ENCODE measurements around the gene ABLIM1.

Gene ABLIM1

DNA sequence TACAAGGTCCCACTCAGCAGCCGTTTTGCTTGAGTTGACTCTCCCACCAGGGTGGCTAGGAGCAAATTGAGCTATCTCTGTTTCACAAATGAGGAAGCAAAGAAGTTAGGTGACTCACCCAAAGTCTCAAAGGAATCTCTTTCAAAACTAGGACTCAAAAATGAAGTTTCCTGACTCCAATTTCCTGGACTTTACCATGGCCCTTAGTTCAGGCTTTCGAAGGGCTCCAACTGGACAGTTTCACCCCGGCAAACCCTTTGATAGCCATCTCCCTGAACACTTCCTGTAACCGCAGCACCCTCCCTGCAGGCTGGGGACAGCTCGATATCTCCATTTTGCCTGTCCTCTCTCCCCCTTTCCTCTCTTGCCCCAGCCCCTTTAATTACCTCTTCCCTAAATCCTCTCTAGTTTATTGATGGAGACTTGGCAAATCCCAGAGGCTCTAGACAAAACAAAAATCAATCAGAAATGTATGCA is 249.1 kb downstream of the ABLIM1 start:
- DNase-seq (ENCODE audit: low spot score): no peak

DNA sequence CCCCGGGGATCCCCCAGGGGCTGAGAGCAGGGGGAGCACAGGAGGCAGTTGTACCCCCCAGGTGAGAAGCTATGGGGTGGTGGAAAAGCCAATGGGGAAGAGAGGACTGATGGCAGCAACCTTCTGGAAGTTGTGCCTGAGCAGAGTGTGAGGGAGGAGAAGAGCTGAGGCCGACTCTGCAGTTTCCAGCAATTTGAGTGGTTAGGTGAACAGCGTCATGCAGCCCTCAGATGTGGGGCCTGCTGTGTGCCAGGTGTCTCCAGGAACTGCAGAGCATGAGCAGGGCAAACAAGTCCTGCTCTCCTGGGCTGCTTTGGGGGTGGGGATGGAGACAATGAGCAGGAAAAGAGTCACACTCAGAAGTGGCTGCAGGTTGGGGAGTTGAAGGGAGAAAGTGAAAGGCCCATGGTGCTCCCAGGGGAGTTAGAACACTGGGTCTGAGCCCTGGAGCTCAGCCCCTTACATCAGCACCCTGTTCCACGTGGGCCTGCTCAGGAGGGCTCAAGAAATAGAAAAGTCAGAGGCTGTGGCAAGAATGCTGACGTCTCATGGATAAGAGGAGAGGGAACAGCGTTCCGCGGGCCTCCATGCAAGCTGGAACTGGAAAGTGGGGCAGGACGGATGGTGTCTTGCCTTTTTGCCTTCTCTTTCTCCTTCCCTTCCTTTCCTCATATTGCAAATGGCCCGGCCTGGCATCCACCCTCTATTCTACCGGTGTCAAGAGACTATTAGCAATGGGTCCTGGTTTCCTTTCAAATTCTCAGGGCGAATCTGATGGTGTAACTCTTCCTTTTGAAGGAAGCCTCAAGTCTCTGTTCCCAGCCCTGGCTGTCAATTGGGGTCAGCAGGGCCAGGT is 249.7 kb downstream of the ABLIM1 start:
- DNase-seq (ENCODE audit: low spot score): no peak

DNA sequence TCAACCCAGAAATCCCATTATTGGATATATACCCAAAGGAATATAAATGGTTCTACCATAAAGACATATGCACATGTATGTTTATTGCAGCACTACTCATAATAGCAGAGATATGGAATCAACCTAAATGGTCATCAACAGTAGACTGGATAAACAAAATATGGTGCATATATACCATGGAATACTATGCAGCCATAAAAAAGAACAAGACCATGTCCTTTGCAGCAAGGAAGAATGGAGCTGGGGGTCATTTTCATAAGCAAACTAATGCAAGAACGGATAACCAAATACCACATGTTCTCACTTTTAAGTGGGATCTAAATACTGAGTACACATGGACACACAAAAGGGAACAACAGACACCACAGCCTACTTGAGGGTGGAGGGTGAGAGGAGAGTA is 251.6 kb downstream of the ABLIM1 start:
- DNase-seq (ENCODE audit: low spot score): no peak

DNA sequence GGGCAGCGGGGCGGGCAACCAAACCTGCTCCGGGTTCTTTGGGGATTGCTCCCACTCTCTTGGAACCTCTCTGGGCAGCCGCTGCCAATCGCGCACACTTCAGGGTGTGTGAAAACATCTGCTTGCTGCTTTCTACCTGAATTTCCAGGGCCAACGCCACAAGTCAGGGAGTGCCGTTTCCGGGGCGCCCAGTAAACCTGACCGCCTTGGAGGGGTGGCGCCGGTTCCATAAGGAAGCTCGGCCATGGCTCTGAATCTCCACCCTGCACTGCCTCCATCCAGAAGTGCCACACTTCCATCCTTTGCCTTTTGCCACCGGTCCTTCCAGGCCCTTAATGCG is 253.1 kb downstream of the ABLIM1 start:
- DNase-seq (ENCODE audit: low spot score): no peak

GRCh38 chr10:114404171-114405010 is 253.7 kb downstream of the ABLIM1 start, which contains the start of gene AFAP1L2:
Gene AFAP1L2 (minus strand): TSS chr10:114404502. CDS start chr10:114404455, 47 bp downstream.
- DNase-seq (ENCODE audit: low spot score): peak; percentile 74

DNA sequence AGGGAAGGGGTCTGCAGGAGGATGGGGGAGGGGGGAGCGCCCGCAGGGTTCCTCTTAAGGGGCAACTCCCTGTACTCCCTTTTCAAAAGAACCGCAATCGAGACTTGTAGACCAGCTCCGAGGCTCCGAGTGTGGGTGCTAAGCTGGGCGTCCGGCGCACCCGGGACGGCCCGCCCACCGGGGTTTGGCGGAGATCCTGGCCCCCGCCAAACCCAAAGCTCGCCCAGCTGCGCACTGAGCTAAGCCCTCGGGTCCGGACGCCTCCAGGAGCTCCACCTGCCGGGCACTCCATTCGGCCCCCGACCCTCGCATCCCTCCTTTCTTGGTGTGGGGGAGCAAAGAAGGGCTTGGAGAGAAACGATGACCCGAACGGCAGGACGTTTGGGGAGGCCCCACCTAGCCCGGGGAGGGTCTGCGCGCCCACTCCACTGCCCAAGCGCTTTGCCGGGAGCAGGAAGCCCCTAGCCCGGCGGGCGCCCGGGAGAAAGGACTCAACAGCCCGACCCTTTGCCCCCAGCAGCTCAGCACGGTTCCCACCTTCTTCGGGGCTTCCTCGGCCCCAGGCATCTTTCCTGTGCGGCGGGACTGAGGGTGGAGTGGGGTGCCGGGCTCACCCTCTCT is 254.4 kb downstream of the ABLIM1 start:
- no peak for DNase-seq (ENCODE audit: low spot score)

DNA sequence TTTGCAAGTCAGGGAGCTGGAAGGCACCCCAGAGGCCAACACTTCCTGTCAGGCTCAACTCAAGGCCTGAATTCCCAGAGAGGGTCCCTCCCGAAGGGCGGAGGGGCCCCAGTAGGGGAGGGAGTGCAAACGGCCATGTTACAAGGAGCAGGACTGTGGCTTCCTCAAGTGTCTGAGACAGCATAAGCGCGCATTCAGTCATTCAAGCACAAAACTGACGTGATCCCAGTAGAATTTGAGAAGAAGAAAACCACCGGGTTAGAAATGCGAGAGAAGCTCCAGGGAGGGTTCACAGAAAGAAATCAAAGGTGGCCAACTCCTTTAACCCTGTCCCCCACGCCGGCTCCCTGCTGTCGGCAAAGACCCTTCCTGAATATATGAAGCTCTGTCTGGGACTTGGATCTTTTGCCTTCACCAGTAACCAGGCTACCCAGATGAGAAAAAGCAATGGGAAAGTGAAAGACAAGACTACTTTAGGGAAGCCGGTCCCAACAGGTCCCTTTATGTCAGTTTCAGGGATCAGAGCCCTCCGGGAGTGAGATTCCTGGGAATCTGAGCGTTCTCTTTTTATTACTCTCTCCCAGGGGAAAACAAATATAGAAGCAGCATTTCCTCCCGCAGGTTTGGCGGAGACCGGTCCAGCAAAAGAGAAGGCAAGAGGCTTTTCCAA is 255.1 kb downstream of the ABLIM1 start:
- DNase-seq (ENCODE audit: low spot score): no peak

- DNase-seq (ENCODE audit: low spot score): no peak
These were observed 255.8 kb downstream of the ABLIM1 start for GRCh38 chr10:114402233-114402632.

- DNase-seq (ENCODE audit: low spot score): peak; percentile 83
These were observed 256.8 kb downstream of the ABLIM1 start for GRCh38 chr10:114401195-114401791.

- no peak for DNase-seq (ENCODE audit: low spot score)
These were observed 258.0 kb downstream of the ABLIM1 start for GRCh38 chr10:114400091-114400490.

DNA sequence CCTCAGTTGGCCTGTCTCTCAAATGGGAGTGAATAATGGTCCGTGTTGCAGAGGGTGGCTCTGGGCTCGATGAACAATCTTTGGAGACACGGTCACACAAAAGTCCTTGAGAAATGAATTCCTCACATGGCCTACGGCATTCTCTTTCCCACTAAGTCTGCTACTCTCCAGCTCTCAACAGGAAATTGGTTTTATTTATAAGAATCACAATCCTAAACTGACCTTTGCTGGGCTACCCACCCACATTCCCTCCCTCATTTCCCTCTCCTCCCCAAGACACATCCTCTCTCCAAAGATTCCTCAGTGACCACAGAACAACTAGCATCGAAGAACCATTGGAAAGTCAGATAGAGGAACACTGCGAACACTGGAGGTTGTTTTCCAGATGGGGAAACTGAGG is 258.5 kb downstream of the ABLIM1 start:
- DNase-seq (ENCODE audit: low spot score): no peak

DNA sequence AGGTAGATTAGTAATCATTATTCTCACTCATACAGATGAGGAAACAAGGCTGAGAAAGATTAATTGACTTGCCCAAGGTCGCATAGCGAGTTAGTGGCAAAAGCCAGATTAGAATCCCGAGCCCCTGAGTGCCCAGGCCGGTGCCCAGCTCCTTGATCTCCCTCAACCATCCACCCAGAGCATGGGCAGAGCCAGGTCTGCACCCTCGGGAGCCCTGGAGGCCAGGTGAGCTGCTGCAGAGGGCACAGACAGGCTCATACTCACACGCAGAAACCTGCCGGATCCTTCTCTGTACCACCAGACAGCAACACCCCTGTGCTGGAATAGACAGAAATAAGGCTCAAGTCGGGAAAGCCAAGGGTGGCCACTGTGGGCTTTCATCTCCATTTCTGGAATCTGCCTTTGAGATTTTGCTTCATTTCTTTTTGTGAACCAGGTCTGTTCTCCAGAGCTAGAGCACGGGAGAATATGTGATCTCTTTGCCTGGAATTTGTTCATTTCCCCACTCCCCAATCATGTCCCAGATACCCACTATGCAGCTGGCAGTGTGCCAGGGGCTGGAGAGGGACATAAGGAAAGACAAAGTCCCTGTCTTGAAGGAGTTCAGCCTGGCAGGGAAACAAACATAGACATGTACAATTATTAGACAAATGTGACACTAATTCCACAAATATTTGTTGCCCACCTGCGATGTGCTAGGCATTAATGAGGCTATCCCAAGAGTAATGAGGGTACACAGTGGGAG is 259.3 kb downstream of the ABLIM1 start:
- DNase-seq (ENCODE audit: low spot score): no peak

GRCh38 chr10:114397651-114398145 is 260.4 kb downstream of the ABLIM1 start:
- no peak for DNase-seq (ENCODE audit: low spot score)

GRCh38 chr10:114396464-114396863 is 261.6 kb downstream of the ABLIM1 start:
- no peak for DNase-seq (ENCODE audit: low spot score)

GRCh38 chr10:114395366-114396022 is 262.6 kb downstream of the ABLIM1 start:
- DNase-seq (ENCODE audit: low spot score): no peak

DNA sequence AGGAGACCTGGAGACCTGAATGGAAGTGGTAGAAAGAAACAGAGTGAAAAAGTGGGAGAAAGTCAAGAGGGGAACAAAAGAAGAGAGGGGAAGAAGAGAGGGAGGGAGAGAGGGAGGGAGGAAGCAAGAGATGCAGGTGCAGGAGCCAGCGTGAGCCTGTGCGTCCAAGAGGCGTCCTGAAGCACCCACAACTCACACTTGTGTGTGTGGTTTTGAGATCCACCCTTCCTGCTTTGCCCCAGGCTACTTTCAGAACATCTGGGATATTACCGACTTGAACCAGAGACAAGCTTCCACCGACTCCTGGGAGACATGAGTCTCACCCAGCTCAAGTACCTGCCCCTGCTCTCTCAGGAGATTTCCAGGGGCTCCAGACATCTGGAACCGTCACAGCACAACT is 263.5 kb downstream of the ABLIM1 start:
- no peak for DNase-seq (ENCODE audit: low spot score)

DNA sequence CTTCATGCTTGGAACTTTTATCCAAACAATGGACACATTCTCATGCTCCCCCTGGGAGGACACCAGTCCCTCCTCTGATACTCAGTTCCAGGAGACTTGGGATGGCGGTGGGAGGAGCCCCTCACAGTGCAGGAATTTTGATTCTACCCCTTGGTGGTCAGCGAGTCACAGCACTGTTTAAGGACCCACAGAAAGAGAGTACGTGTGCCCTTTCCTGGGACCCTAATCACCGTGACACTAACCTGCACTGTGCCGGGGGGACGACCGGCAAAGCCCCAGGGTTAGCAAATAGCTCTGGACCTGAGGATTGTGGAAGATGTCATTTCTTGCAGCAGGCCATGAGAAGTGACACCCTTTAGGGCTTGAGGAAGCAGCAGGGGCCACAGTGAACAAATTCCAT is 264.2 kb downstream of the ABLIM1 start:
- no peak for DNase-seq (ENCODE audit: low spot score)

DNA sequence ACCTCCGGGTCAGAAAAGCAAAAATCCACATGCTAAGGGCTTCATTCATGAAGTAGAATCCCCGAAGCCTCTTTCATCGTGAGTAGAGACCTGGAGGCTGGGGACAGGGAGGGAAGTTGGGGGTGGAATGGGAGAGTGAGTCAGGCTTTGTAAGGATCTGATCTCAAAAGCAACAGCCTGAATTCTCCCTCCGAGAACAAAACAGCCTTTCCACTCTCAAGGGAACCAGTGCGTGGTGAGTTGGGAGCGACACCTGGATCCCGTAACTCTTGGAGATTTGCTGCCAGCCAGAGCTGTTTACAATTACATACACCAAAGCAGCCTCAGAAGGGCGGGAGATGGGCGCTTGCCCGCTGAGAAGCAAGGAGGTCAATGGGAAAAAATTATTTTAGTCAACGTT is 264.6 kb downstream of the ABLIM1 start:
- no peak for DNase-seq (ENCODE audit: low spot score)

- DNase-seq (ENCODE audit: low spot score): no peak
These were observed 265.8 kb downstream of the ABLIM1 start for GRCh38 chr10:114392112-114392835.
